RKO (cell line): ENCODE data around the gene MYRIP.

ENCODE experiments used
- DNase-seq: peaks from one replicate; pipeline ENCODE4 v3.0.0-alpha.2; 2016; ENCODE audit warnings: low spot score

The MYRIP gene

GRCh38 chr3:40190056-40190455 is 380.6 kb downstream of the MYRIP start:
- no peak for DNase-seq

- no peak for DNase-seq
Measured at GRCh38 chr3:40191251-40191650, 381.8 kb downstream of the MYRIP start.

- peak; percentile 63 for DNase-seq
Measured at GRCh38 chr3:40191850-40192448, 382.5 kb downstream of the MYRIP start.

GRCh38 chr3:40192628-40193027 is 383.2 kb downstream of the MYRIP start:
- DNase-seq, result no peak

- no peak for DNase-seq
Measured at GRCh38 chr3:40196966-40197365, 387.6 kb downstream of the MYRIP start.

- no peak for DNase-seq
Measured at GRCh38 chr3:40200692-40201316, 391.4 kb downstream of the MYRIP start.

GRCh38 chr3:40201770-40202169 is 392.4 kb downstream of the MYRIP start:
- peak; percentile 4 for DNase-seq

- no peak for DNase-seq
Measured at GRCh38 chr3:40206522-40206921, 397.1 kb downstream of the MYRIP start.

- no peak for DNase-seq
Measured at GRCh38 chr3:40207796-40208195, 398.4 kb downstream of the MYRIP start.

- DNase-seq, result no peak
Measured at GRCh38 chr3:40208251-40208650, 398.8 kb downstream of the MYRIP start.

GRCh38 chr3:40211579-40211978 is 402.2 kb downstream of the MYRIP start:
- peak; percentile 38 for DNase-seq

- DNase-seq, result no peak
Measured at GRCh38 chr3:40213556-40213955, 404.1 kb downstream of the MYRIP start.

GRCh38 chr3:40215015-40215414 is 405.6 kb downstream of the MYRIP start:
- no peak for DNase-seq

- no peak for DNase-seq
Measured at GRCh38 chr3:40216471-40216870, 407.1 kb downstream of the MYRIP start.

GRCh38 chr3:40223856-40224255 is 414.4 kb downstream of the MYRIP start:
- no peak for DNase-seq

GRCh38 chr3:40224796-40225515 is 415.5 kb downstream of the MYRIP start:
- DNase-seq, result no peak

- DNase-seq, result no peak
Measured at GRCh38 chr3:40226636-40227035, 417.2 kb downstream of the MYRIP start.

- no peak for DNase-seq
Measured at GRCh38 chr3:40228792-40229350, 419.5 kb downstream of the MYRIP start.

GRCh38 chr3:40229386-40229785 is 420.0 kb downstream of the MYRIP start:
- no peak for DNase-seq

GRCh38 chr3:40229963-40230362 is 420.6 kb downstream of the MYRIP start:
- DNase-seq, result no peak

GRCh38 chr3:40230382-40230781 is 421.0 kb downstream of the MYRIP start:
- no peak for DNase-seq

GRCh38 chr3:40232626-40233025 is 423.2 kb downstream of the MYRIP start:
- DNase-seq, result no peak

- DNase-seq, result no peak
Measured at GRCh38 chr3:40237159-40237558, 427.8 kb downstream of the MYRIP start.
